HG03432 (cell line): ENCODE data around the gene RNF181.
"Not testable (repeated sequence)": the region's sequence is repeated elsewhere in the genome, so short reads cannot be mapped to it uniquely, and the experiment has no call there.

Experiments used
- ATAC-seq: cut with Tn5 transposase; IDR thresholded peaks from one replicate; pipeline ENCODE4 v1.9.1; 2021; ENCODE audit warnings: mild to moderate bottlenecking, moderate library complexity; ENCODE audit not compliant: unreplicated experiment

Gene RNF181

GRCh38 chr2:85577063-85577385, 18.5 kb upstream of the RNF181 start:
- ATAC-seq, result no peak

- peak; percentile 67 for ATAC-seq
These were observed 17.9 kb upstream of the RNF181 start, which contains the start of gene VAMP8 for GRCh38 chr2:85577386-85578242. Gene VAMP8 (plus strand): TSS chr2:85577586. CDS start chr2:85577647, 61 bp downstream.

- ATAC-seq, result peak; percentile 56
These were observed 17.0 kb upstream of the RNF181 start for GRCh38 chr2:85578243-85579180.

- no peak for ATAC-seq
These were observed 16.1 kb upstream of the RNF181 start for GRCh38 chr2:85579266-85579935.

- ATAC-seq, result no peak
These were observed 15.3 kb upstream of the RNF181 start for GRCh38 chr2:85580206-85580605.

GRCh38 chr2:85582492-85582891, 13.1 kb upstream of the RNF181 start:
- ATAC-seq, result no peak

- ATAC-seq, result no peak
These were observed 11.7 kb upstream of the RNF181 start for GRCh38 chr2:85583667-85584353.

- peak; percentile 77 for ATAC-seq
These were observed 11.1 kb upstream of the RNF181 start, which contains the start of gene VAMP5 for GRCh38 chr2:85584354-85584856. Gene VAMP5 (plus strand): TSS chr2:85584431. CDS start chr2:85584491, 60 bp downstream.

- ATAC-seq, result peak; percentile 53
These were observed 10.4 kb upstream of the RNF181 start for GRCh38 chr2:85584857-85585780.

GRCh38 chr2:85585781-85586105, 9.8 kb upstream of the RNF181 start:
- ATAC-seq, result no peak

- no peak for ATAC-seq
These were observed 7.3 kb upstream of the RNF181 start for GRCh38 chr2:85588236-85588635.

GRCh38 chr2:85588645-85589044, 6.9 kb upstream of the RNF181 start:
- ATAC-seq, result no peak

- ATAC-seq, result no peak
These were observed 6.4 kb upstream of the RNF181 start for GRCh38 chr2:85589181-85589580.

GRCh38 chr2:85589982-85590791, 5.4 kb upstream of the RNF181 start:
- ATAC-seq, result no peak

- ATAC-seq, result no peak
These were observed 4.6 kb upstream of the RNF181 start for GRCh38 chr2:85590950-85591349.

- ATAC-seq, result no peak
These were observed 4.0 kb upstream of the RNF181 start for GRCh38 chr2:85591563-85591962.

GRCh38 chr2:85592299-85592698, 3.2 kb upstream of the RNF181 start:
- not testable (repeated sequence) for ATAC-seq

GRCh38 chr2:85593023-85593422, 2.5 kb upstream of the RNF181 start:
- ATAC-seq, result no peak
